ENCODE measurements around the gene VEGFC.

DNA sequence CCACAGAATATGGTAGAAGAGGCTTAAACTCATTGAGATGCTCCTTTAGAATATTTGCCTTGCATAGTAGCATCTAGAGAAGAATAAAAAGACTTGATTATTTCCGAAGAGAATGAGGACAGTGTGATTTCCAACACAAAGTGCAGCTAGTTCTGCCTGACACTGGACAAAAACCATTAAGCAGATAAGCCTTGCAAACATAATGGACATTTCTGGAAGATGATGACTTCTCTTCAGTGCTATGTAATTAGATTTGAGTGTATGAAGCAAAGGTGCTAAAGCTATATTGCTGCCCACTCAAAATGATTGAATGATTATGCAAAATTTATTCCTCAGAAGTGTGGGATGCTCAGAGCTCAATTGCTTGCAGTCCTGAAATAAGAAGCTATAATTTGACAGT is 156.4 kb downstream of the VEGFC start:
- TF ChIP-seq, protein P1, sequence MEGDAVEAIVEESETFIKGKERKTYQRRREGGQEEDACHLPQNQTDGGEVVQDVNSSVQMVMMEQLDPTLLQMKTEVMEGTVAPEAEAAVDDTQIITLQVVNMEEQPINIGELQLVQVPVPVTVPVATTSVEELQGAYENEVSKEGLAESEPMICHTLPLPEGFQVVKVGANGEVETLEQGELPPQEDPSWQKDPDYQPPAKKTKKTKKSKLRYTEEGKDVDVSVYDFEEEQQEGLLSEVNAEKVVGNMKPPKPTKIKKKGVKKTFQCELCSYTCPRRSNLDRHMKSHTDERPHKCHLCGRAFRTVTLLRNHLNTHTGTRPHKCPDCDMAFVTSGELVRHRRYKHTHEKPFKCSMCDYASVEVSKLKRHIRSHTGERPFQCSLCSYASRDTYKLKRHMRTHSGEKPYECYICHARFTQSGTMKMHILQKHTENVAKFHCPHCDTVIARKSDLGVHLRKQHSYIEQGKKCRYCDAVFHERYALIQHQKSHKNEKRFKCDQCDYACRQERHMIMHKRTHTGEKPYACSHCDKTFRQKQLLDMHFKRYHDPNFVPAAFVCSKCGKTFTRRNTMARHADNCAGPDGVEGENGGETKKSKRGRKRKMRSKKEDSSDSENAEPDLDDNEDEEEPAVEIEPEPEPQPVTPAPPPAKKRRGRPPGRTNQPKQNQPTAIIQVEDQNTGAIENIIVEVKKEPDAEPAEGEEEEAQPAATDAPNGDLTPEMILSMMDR (IDR thresholded peaks at IDR 0.05) = no peak
- TF ChIP-seq EP300 (IDR thresholded peaks at IDR 0.05) (no peak), POLR2A (IDR thresholded peaks at IDR 0.05) (no peak)

All from ovary (tissue), 3 donors.